HepG2 (cell line): ENCODE results near the gene RIPK1. TPM values are rescaled to one million over a fixed set of nuclear protein-coding genes. Genes with fewer than 3 reads are reported as not detected.

Experiments
- BHLHE40 ChIP-seq: IDR thresholded peaks from 2 replicates; pipeline ENCODE4 v1.6.1; 2011; ENCODE audit warnings: low read length, improper control_type of control experiment
- GZF1 ChIP-seq: sonication (generic); formaldehyde crosslinking; IDR thresholded peaks from 2 replicates; pipeline ENCODE4 v1.5.1; 2020; ENCODE audit warnings: mild to moderate bottlenecking, missing genetic modification reagents
- HOXA3 ChIP-seq: sonication (generic); formaldehyde crosslinking; IDR thresholded peaks from 2 replicates; pipeline ENCODE4 v1.5.0; 2020; ENCODE audit warnings: missing genetic modification reagents
- MTA1 ChIP-seq: sonication (generic); formaldehyde crosslinking; IDR thresholded peaks from 2 replicates; pipeline ENCODE4 v1.4.0; 2020; ENCODE audit warnings: missing genetic modification reagents, mild to moderate bottlenecking, borderline replicate concordance
- NFATC3 ChIP-seq: sonication (generic); formaldehyde crosslinking; IDR thresholded peaks from 2 replicates; pipeline ENCODE4 v1.5.1; 2020; ENCODE audit warnings: mild to moderate bottlenecking, missing genetic modification reagents
- NFE2L2 ChIP-seq: fragments of 150-350 bp; IDR thresholded peaks from 2 replicates; pipeline ENCODE4 v1.6.1; 2014; ENCODE audit warnings: low read length
- NR2F6 ChIP-seq, 2 experiments: IDR thresholded peaks; 2 replicates each; pipeline ENCODE4 v1.6.1; 2016; ENCODE audit warnings: antibody characterized with exemption in 1 of 2, mild to moderate bottlenecking in 1 of 2
- RBM39 ChIP-seq: fragments of 200-400 bp; formaldehyde crosslinking; IDR thresholded peaks from one replicate; pipeline ENCODE4 v1.6.1; 2018; ENCODE audit warnings: antibody characterized with exemption, mild to moderate bottlenecking, low read depth, low read length; ENCODE audit not compliant: poor library complexity, severe bottlenecking
- RFXANK ChIP-seq: IDR thresholded peaks from 2 replicates; pipeline ENCODE4 v1.6.1; 2016
- SIN3B ChIP-seq: fragments of 150-350 bp; IDR thresholded peaks from 2 replicates; pipeline ENCODE4 v1.6.1; 2014; ENCODE audit warnings: low read length
- SOX13 ChIP-seq, 3 experiments: fragments of 450-650 bp in 1 of 3; sonication (generic) in 1 of 3; formaldehyde crosslinking in 1 of 3; IDR thresholded peaks in 2 of 3; conservative IDR thresholded peaks in 1 of 3; 2 replicates each; pipeline versions ENCODE4 v1.5.0 to v1.6.1; 2016 to 2020; ENCODE audit warnings: antibody characterized with exemption in 1 of 3, mild to moderate bottlenecking in 1 of 3, missing compliant biosample characterization in 1 of 3, missing genetic modification reagents in 1 of 3, moderate library complexity in 1 of 3
- ZKSCAN1 ChIP-seq: fragments of 150-350 bp; IDR thresholded peaks from 2 replicates; pipeline ENCODE4 v1.6.1; 2014; ENCODE audit warnings: low read length
- ZNF446 ChIP-seq: sonication (generic); formaldehyde crosslinking; IDR thresholded peaks from 2 replicates; pipeline ENCODE4 v1.5.0; 2020; ENCODE audit warnings: mild to moderate bottlenecking, missing genetic modification reagents
- ZNF557 ChIP-seq: sonication (generic); formaldehyde crosslinking; IDR thresholded peaks from 2 replicates; pipeline ENCODE4 v1.4.0; 2020; ENCODE audit warnings: missing genetic modification reagents
- polyA plus RNA-seq, 8 experiments: library from polyadenylated mRNA; depleted of rRNA in 3 of 8; stranded (reverse) in 7 of 8; unstranded in 1 of 8; fragments of >200 nt; fragmentation: Illumina TruSeq in 4 of 8; extraction: Trizol in 4 of 8; gene quantifications; 2 replicates each; pipeline versions ENCODE4 v1.2.1 to v1.2.3, GENCODE V29; 2011 to 2016; ENCODE audit warnings: low read depth in 4 of 8, missing spikeins in 1 of 8, mixed read lengths in 1 of 8; ENCODE audit not compliant: insufficient read depth in 1 of 8
- total RNA-seq, 5 experiments: library from RNA; depleted of rRNA; stranded (reverse); fragments of >200 nt; fragmentation: Illumina TruSeq; extraction: Trizol; gene quantifications; 2 replicates each; pipeline ENCODE4 v1.2.3, GENCODE V29; 2016; ENCODE audit warnings: low read depth in 1 of 5
- TF ChIP-seq, protein P1 (sequence below): sonication (generic); formaldehyde crosslinking; conservative IDR thresholded peaks from 2 replicates; pipeline ENCODE4 v1.4.0; 2020; ENCODE audit warnings: missing genetic modification reagents
- TF ChIP-seq, protein P2 (sequence below): sonication (generic); formaldehyde crosslinking; IDR thresholded peaks from 2 replicates; pipeline ENCODE4 v1.8.1; 2023; ENCODE audit warnings: mild to moderate bottlenecking, missing genetic modification reagents
- TF ChIP-seq, protein P3 (sequence below): conservative IDR thresholded peaks from 2 replicates; pipeline ENCODE4 v1.6.1; 2018; ENCODE audit warnings: missing genetic modification reagents
- TF ChIP-seq, protein P4 (sequence below): IDR thresholded peaks from 2 replicates; pipeline ENCODE4 v1.6.1; 2016
- TF ChIP-seq, protein P5 (sequence below): sonication (generic); formaldehyde crosslinking; IDR thresholded peaks from 2 replicates; pipeline ENCODE4 v1.9.0; 2021; ENCODE audit warnings: missing genetic modification reagents, mild to moderate bottlenecking, borderline replicate concordance
- TF ChIP-seq, protein P6 (sequence below): sonication (generic); formaldehyde crosslinking; IDR thresholded peaks from 2 replicates; pipeline ENCODE4 v1.8.0; 2022; ENCODE audit warnings: low read depth, missing genetic modification reagents

Gene RIPK1
- total and polyA plus RNA-seq, 2 of the 13 experiments (the other 11 are each of a cell fraction or from before 2014, with no cell fraction given), result 9.0 to 10.3 TPM

DNA sequence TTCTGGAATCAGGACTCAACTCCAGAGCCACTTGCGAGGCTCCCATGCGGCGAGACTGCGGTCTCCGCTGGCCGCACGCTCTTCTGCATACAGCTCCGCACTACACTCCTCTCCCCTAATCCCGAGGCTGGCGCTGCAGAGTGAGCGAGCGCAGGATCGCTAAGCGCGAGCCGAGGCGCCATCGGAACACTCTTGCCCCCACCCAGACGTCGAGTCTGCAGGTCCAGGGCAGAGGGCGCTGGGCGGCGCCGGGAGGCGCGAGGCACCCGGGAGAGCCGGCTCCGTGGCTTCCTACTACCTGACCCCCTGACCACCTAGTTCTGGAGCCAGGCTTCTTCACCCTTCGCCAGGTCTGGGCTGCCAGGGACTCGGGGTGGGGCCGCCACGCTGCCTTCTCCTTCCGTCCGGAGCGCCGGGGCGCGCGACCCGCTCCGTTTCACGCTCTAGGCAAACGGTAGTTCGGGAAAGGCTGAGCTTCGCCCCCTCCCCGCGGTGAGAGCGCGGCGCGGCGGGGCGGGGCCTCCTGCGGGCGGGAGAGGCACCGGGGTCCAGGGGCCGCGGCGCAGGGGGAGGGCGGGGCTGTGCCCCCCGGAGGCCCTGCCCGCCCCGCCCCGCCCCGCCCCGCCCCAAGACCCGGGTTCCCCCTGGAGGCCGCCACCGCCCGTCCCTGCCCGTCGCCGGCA, 94.4 kb downstream of the RIPK1 start (continued):
- TF ChIP-seq BHLHE40 (no peak), SOX13 (IDR thresholded peaks at IDR 0.05) (no peak; the same call in 1 of the 2 replicates), SOX13 (CRISPR knock-in tag; conservative IDR thresholded peaks at IDR 0.05 in 1 of 2, IDR thresholded peaks at IDR 0.05 in 1 of 2) (peak in 1 of 2 experiments; percentile 54; a peak in 2 of 4 replicates), ZKSCAN1 (no peak), ZNF557 (CRISPR knock-in tag) (0 out of 2 replicates have a peak, but pooled peaks have one; percentile 20), NFATC3 (CRISPR knock-in tag) (no peak), RFXANK (CRISPR knock-in tag) (no peak), SIN3B (no peak), HOXA3 (CRISPR knock-in tag) (peak; percentile 86), MTA1 (CRISPR knock-in tag) (peak; percentile 90; the same call in 1 of the 2 replicates), RBM39 (peak; percentile 92), ZNF446 (CRISPR knock-in tag) (peak; percentile 87), GZF1 (CRISPR knock-in tag) (0 out of 2 replicates have a peak, but pooled peaks have one; percentile 72), NFE2L2 (no peak), NR2F6 (IDR thresholded peaks at IDR 0.05) (no peak), NR2F6 (CRISPR knock-in tag; IDR thresholded peaks at IDR 0.05) (peak; percentile 61; the same call in 1 of the 2 replicates)
- TF ChIP-seq, protein P1, sequence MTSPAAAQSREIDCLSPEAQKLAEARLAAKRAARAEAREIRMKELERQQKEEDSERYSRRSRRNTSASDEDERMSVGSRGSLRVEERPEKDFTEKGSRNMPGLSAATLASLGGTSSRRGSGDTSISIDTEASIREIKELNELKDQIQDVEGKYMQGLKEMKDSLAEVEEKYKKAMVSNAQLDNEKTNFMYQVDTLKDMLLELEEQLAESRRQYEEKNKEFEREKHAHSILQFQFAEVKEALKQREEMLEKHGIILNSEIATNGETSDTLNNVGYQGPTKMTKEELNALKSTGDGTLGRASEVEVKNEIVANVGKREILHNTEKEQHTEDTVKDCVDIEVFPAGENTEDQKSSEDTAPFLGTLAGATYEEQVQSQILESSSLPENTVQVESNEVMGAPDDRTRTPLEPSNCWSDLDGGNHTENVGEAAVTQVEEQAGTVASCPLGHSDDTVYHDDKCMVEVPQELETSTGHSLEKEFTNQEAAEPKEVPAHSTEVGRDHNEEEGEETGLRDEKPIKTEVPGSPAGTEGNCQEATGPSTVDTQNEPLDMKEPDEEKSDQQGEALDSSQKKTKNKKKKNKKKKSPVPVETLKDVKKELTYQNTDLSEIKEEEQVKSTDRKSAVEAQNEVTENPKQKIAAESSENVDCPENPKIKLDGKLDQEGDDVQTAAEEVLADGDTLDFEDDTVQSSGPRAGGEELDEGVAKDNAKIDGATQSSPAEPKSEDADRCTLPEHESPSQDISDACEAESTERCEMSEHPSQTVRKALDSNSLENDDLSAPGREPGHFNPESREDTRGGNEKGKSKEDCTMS (CRISPR knock-in tag), result no peak; the same call in 1 of the 2 replicates
- TF ChIP-seq, protein P2, sequence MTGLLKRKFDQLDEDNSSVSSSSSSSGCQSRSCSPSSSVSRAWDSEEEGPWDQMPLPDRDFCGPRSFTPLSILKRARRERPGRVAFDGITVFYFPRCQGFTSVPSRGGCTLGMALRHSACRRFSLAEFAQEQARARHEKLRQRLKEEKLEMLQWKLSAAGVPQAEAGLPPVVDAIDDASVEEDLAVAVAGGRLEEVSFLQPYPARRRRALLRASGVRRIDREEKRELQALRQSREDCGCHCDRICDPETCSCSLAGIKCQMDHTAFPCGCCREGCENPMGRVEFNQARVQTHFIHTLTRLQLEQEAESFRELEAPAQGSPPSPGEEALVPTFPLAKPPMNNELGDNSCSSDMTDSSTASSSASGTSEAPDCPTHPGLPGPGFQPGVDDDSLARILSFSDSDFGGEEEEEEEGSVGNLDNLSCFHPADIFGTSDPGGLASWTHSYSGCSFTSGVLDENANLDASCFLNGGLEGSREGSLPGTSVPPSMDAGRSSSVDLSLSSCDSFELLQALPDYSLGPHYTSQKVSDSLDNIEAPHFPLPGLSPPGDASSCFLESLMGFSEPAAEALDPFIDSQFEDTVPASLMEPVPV (CRISPR knock-in tag), result peak; percentile 81; the same call in 1 of the 2 replicates
- TF ChIP-seq, protein P3, sequence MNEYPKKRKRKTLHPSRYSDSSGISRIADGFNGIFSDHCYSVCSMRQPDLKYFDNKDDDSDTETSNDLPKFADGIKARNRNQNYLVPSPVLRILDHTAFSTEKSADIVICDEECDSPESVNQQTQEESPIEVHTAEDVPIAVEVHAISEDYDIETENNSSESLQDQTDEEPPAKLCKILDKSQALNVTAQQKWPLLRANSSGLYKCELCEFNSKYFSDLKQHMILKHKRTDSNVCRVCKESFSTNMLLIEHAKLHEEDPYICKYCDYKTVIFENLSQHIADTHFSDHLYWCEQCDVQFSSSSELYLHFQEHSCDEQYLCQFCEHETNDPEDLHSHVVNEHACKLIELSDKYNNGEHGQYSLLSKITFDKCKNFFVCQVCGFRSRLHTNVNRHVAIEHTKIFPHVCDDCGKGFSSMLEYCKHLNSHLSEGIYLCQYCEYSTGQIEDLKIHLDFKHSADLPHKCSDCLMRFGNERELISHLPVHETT (CRISPR knock-in tag), result peak; percentile 89; the same call in 1 of the 2 replicates
- TF ChIP-seq, protein P4, sequence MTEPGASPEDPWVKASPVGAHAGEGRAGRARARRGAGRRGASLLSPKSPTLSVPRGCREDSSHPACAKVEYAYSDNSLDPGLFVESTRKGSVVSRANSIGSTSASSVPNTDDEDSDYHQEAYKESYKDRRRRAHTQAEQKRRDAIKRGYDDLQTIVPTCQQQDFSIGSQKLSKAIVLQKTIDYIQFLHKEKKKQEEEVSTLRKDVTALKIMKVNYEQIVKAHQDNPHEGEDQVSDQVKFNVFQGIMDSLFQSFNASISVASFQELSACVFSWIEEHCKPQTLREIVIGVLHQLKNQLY (CRISPR knock-in tag), result no peak; the same call in 1 of the 2 replicates
- TF ChIP-seq, protein P5, sequence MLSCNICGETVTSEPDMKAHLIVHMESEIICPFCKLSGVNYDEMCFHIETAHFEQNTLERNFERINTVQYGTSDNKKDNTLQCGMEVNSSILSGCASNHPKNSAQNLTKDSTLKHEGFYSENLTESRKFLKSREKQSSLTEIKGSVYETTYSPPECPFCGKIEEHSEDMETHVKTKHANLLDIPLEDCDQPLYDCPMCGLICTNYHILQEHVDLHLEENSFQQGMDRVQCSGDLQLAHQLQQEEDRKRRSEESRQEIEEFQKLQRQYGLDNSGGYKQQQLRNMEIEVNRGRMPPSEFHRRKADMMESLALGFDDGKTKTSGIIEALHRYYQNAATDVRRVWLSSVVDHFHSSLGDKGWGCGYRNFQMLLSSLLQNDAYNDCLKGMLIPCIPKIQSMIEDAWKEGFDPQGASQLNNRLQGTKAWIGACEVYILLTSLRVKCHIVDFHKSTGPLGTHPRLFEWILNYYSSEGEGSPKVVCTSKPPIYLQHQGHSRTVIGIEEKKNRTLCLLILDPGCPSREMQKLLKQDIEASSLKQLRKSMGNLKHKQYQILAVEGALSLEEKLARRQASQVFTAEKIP (CRISPR knock-in tag), result no peak
- TF ChIP-seq, protein P6, sequence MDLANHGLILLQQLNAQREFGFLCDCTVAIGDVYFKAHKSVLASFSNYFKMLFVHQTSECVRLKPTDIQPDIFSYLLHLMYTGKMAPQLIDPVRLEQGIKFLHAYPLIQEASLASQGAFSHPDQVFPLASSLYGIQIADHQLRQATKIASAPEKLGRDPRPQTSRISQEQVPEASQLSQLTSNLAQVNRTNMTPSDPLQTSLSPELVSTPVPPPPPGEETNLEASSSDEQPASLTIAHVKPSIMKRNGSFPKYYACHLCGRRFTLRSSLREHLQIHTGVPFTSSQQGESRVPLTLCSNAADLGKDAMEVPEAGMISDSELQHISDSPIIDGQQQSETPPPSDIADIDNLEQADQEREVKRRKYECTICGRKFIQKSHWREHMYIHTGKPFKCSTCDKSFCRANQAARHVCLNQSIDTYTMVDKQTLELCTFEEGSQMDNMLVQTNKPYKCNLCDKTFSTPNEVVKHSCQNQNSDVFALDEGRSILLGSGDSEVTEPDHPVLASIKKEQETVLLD (CRISPR knock-in tag), result peak; percentile 94
